HepG2 (cell line): ENCODE results near the gene CEBPG. TPM values are rescaled to one million over a fixed set of nuclear protein-coding genes. Genes with fewer than 3 reads are reported as not detected.

ENCODE experiments used
- ATAC-seq: fragments of 200-7000 bp; cut with Tn5 transposase; 3 replicates; pipeline ENCODE4 v1.9.1; 2020; ENCODE audit warnings: mild to moderate bottlenecking, moderate library complexity
- BruUV-seq: library from RNA; stranded (reverse); fragments of 400-500 nt; replicated peaks from 2 replicates; lab custom pipeline; 2021; lab: Mats Ljungman, UMichigan
- CTCF ChIA-PET: fragments of 300-600 bp; formaldehyde crosslinking; extraction: SDS; loops from one replicate; lab custom pipeline; 2021; ENCODE audit warnings: low total read pairs, inconsistent platforms, low intra/inter-chr PET ratio; lab: Yijun Ruan, JAX
- POLR2A ChIA-PET: fragments of 350-600 bp; sonication (Branson Sonifier 250); formaldehyde crosslinking; loops from one replicate; lab custom pipeline; 2020; ENCODE audit warnings: antibody characterized with exemption, inconsistent platforms; lab: Yijun Ruan, JAX
- DNase-seq: peaks from one replicate; pipeline ENCODE4 v3.0.0-alpha.2; 2015; ENCODE audit warnings: low spot score
- FAIRE-seq: peaks from 3 replicates; lab custom pipeline; 2011; peaks lifted over from hg19 to GRCh38; lab: Jason Lieb, UNC
- H2AFZ ChIP-seq: one replicate; pipeline ENCODE4 v1.6.1; 2011; ENCODE audit warnings: low read length, inconsistent platforms
- H3K27ac ChIP-seq: fragments of 300-600 bp; 3 replicates; pipeline ENCODE4 v1.8.0; 2011; ENCODE audit warnings: mixed run types, mild to moderate bottlenecking, mixed read lengths, low read length, inconsistent platforms; ENCODE audit not compliant: insufficient read depth; ENCODE audit errors: extremely low read length
- H3K27me3 ChIP-seq, 2 experiments: fragments of 200-600 bp in 1 of 2; 2 replicates in 1 of 2; 3 replicates in 1 of 2; pipeline versions ENCODE4 v1.6.0 to v1.8.0; 2011; ENCODE audit warnings: low read length in 2 of 2, mild to moderate bottlenecking in 2 of 2, moderate library complexity in 2 of 2, inconsistent platforms in 1 of 2; ENCODE audit not compliant: insufficient read depth in 2 of 2, control insufficient read depth in 1 of 2
- H3K36me3 ChIP-seq, 2 experiments: fragments of 200-600 bp in 1 of 2; replicated peaks in 1 of 2; 2 replicates in 1 of 2; 3 replicates in 1 of 2; pipeline versions ENCODE4 v1.5.1 to v1.8.0; 2011; ENCODE audit warnings: low read length in 2 of 2, inconsistent platforms in 1 of 2; ENCODE audit not compliant: insufficient read depth in 2 of 2, control insufficient read depth in 1 of 2
- H3K4me1 ChIP-seq: 2 replicates; pipeline ENCODE4 v1.5.1; 2012; ENCODE audit warnings: low read length, inconsistent platforms; ENCODE audit not compliant: insufficient read depth
- H3K4me2 ChIP-seq: 2 replicates; pipeline ENCODE4 v1.6.0; 2011; ENCODE audit warnings: low read depth, low read length, inconsistent platforms
- H3K4me3 ChIP-seq, 3 experiments: fragments of 200-600 bp in 1 of 3; sonication (generic), shearing (Covaris generic) in 1 of 3; replicated peaks in 1 of 3; 2 replicates each; pipeline ENCODE4 v1.5.1; 2011 to 2016; ENCODE audit warnings: low read length in 3 of 3, inconsistent platforms in 2 of 3, low read depth in 2 of 3, mild to moderate bottlenecking in 2 of 3, control low read depth in 1 of 3, mixed read lengths in 1 of 3; ENCODE audit not compliant: insufficient read depth in 1 of 3
- H3K79me2 ChIP-seq: one replicate; pipeline ENCODE4 v1.6.1; 2011; ENCODE audit warnings: low read length, inconsistent platforms; ENCODE audit not compliant: insufficient read depth
- H3K9ac ChIP-seq: 2 replicates; pipeline ENCODE4 v1.6.0; 2011; ENCODE audit warnings: mild to moderate bottlenecking, low read depth, low read length, inconsistent platforms; ENCODE audit not compliant: insufficient read depth
- H3K9me3 ChIP-seq: 2 replicates; pipeline ENCODE4 v1.5.1; 2012; ENCODE audit warnings: mild to moderate bottlenecking, low read length
- H4K20me1 ChIP-seq: 2 replicates; pipeline ENCODE4 v1.6.0; 2011; ENCODE audit warnings: inconsistent platforms, mild to moderate bottlenecking, low read length, moderate library complexity; ENCODE audit not compliant: insufficient read depth
- GATAD1 ChIP-seq: IDR thresholded peaks from 2 replicates; pipeline ENCODE4 v1.6.1; 2016; ENCODE audit warnings: missing genetic modification reagents, missing compliant biosample characterization
- GATAD2A ChIP-seq: IDR thresholded peaks from 2 replicates; pipeline ENCODE4 v1.6.1; 2016
- GLMP ChIP-seq: sonication (generic); formaldehyde crosslinking; IDR thresholded peaks from 2 replicates; pipeline ENCODE4 v1.9.0; 2021; ENCODE audit warnings: missing genetic modification reagents, mild to moderate bottlenecking, borderline replicate concordance
- GTF3A ChIP-seq: sonication (generic); formaldehyde crosslinking; conservative IDR thresholded peaks from 2 replicates; pipeline ENCODE4 v1.4.0; 2020; ENCODE audit warnings: mild to moderate bottlenecking, missing genetic modification reagents
- HNF4G ChIP-seq, 2 experiments: sonication (generic) in 1 of 2; formaldehyde crosslinking in 1 of 2; IDR thresholded peaks; 2 replicates each; pipeline versions ENCODE4 v1.4.0 to v1.6.1; 2011 to 2020; ENCODE audit warnings: borderline replicate concordance in 2 of 2, low read depth in 2 of 2, mild to moderate bottlenecking in 2 of 2, low read length in 1 of 2, missing genetic modification reagents in 1 of 2, moderate library complexity in 1 of 2
- MAFG ChIP-seq: sonication (generic); formaldehyde crosslinking; IDR thresholded peaks from 2 replicates; pipeline ENCODE4 v1.5.1; 2020; ENCODE audit warnings: mild to moderate bottlenecking, missing genetic modification reagents
- PHF21A ChIP-seq: sonication (generic); formaldehyde crosslinking; IDR thresholded peaks from 2 replicates; pipeline ENCODE4 v1.5.0; 2020; ENCODE audit warnings: mild to moderate bottlenecking, missing genetic modification reagents
- RAD21 ChIP-seq: fragments of 450-650 bp; formaldehyde crosslinking; IDR thresholded peaks from 2 replicates; pipeline ENCODE4 v1.5.0; 2020; ENCODE audit warnings: mild to moderate bottlenecking
- SETDB1 ChIP-seq: sonication (generic); formaldehyde crosslinking; IDR thresholded peaks from 2 replicates; pipeline ENCODE4 v1.5.1; 2020; ENCODE audit warnings: missing genetic modification reagents, mild to moderate bottlenecking, borderline replicate concordance
- SIN3B ChIP-seq: fragments of 150-350 bp; IDR thresholded peaks from 2 replicates; pipeline ENCODE4 v1.6.1; 2014; ENCODE audit warnings: low read length
- SOX6 ChIP-seq, 2 experiments: fragments of 450-650 bp in 1 of 2; sonication (generic) in 1 of 2; formaldehyde crosslinking in 1 of 2; IDR thresholded peaks; 2 replicates each; pipeline versions ENCODE4 v1.4.0 to v1.6.1; 2017 to 2020; ENCODE audit warnings: antibody characterized with exemption in 1 of 2, mild to moderate bottlenecking in 1 of 2, missing genetic modification reagents in 1 of 2
- ZBTB3 ChIP-seq: sonication (generic); formaldehyde crosslinking; IDR thresholded peaks from 2 replicates; pipeline ENCODE4 v1.4.0; 2020; ENCODE audit warnings: low read depth, mild to moderate bottlenecking, moderate library complexity, missing genetic modification reagents, borderline replicate concordance
- ZBTB8A ChIP-seq: sonication (generic); formaldehyde crosslinking; IDR thresholded peaks from 2 replicates; pipeline ENCODE4 v1.4.0; 2020; ENCODE audit warnings: mild to moderate bottlenecking, low read depth, missing genetic modification reagents, borderline replicate concordance
- ZNF121 ChIP-seq: sonication (generic); formaldehyde crosslinking; IDR thresholded peaks from 2 replicates; pipeline ENCODE4 v1.5.0; 2020; ENCODE audit warnings: mild to moderate bottlenecking, missing genetic modification reagents
- ZNF280D ChIP-seq: sonication (generic); formaldehyde crosslinking; IDR thresholded peaks from 2 replicates; pipeline ENCODE4 v1.5.1; 2020; ENCODE audit warnings: mild to moderate bottlenecking, missing genetic modification reagents
- ZNF737 ChIP-seq: sonication (generic); formaldehyde crosslinking; IDR thresholded peaks from 2 replicates; pipeline ENCODE4 v1.5.0; 2020; ENCODE audit warnings: missing genetic modification reagents, mild to moderate bottlenecking, borderline replicate concordance
- ZNF839 ChIP-seq: sonication (generic); formaldehyde crosslinking; IDR thresholded peaks from 2 replicates; pipeline ENCODE4 v1.4.0; 2020; ENCODE audit warnings: missing genetic modification reagents, mild to moderate bottlenecking, borderline replicate concordance
- ZSCAN25 ChIP-seq: sonication (generic); formaldehyde crosslinking; IDR thresholded peaks from 2 replicates; pipeline ENCODE4 v1.8.0; 2022; ENCODE audit warnings: mild to moderate bottlenecking, missing genetic modification reagents
- WGBS: methylation state at CpG from one replicate; pipeline ENCODE4 v1.1.6; 2017; ENCODE audit warnings: low lambda C conversion rate; 5-methylcytosine and 5-hydroxymethylcytosine counted together
- in situ Hi-C: cut with HindIII; loops from 2 replicates; pipeline ENCODE4 v1.10.0; 2017; ENCODE audit warnings: low pct_unique_long_range_greater_than_20kb; ENCODE audit not compliant: extremely low pct_ligation_motif_present
- intact Hi-C: fragments of 100-400 bp; cut with micrococcal nuclease; formaldehyde crosslinking; loops from one replicate; pipeline ENCODE4 v1.10.0; 2022; ENCODE audit not compliant: unreplicated experiment
- polyA plus RNA-seq, 8 experiments: library from polyadenylated mRNA; depleted of rRNA in 3 of 8; stranded (reverse) in 7 of 8; unstranded in 1 of 8; fragments of >200 nt; fragmentation: Illumina TruSeq in 4 of 8; extraction: Trizol in 4 of 8; gene quantifications; 2 replicates each; pipeline versions ENCODE4 v1.2.1 to v1.2.3, GENCODE V29; 2011 to 2016; ENCODE audit warnings: low read depth in 4 of 8, missing spikeins in 1 of 8, mixed read lengths in 1 of 8; ENCODE audit not compliant: insufficient read depth in 1 of 8
- total RNA-seq, 5 experiments: library from RNA; depleted of rRNA; stranded (reverse); fragments of >200 nt; fragmentation: Illumina TruSeq; extraction: Trizol; gene quantifications; 2 replicates each; pipeline ENCODE4 v1.2.3, GENCODE V29; 2016; ENCODE audit warnings: low read depth in 1 of 5
- TF ChIP-seq, protein P1 (sequence below): sonication (generic); formaldehyde crosslinking; IDR thresholded peaks from 2 replicates; pipeline ENCODE4 v1.4.0; 2020; ENCODE audit warnings: mild to moderate bottlenecking, missing genetic modification reagents

CEBPG gene
- total and polyA plus RNA-seq, 2 of the 13 experiments (the other 11 are each of a cell fraction or from before 2014, with no cell fraction given): 25.7 to 34.3 TPM

- Histone ChIP-seq H3K9ac (no peak overlapping the region), H3K27ac (peak overlapping the region; percentile 64), H3K27me3 (no peaks in the 10 kb centered on the region), H4K20me1 (no peaks in the 10 kb centered on the region), H3K4me1 (peaks cover 40% of the 10 kb centered on the region), H3K9me3 (no peaks in the 10 kb centered on the region), H3K79me2 (no peaks in the 10 kb centered on the region), H3K4me3 (no peak overlapping the region; a peak in 2 of 6 replicates), H3K4me2 (peak overlapping the region; percentile 53), H3K36me3 (no peaks in the 10 kb centered on the region), H2AFZ (no peak overlapping the region)
- BruUV-seq: no TSS peak
- 54% methylated on average over 12 of the region's 12 CpGs for WGBS
- ATAC-seq: peak; percentile 62
- peak; percentile 16 for DNase-seq
- in situ Hi-C loops (no loop called here), intact Hi-C loops (no loop called here)
- ChIA-PET CTCF (no interaction called here), POLR2A (interaction anchor here (0.7 to 3.5 kb wide), 10 partner anchors 16 to 51 kb away, joined by 3 to 50 read pairs (median 12); partner anchors contain the start of genes CEBPA and CEBPG)
- FAIRE-seq: no peak
- peak; percentile 50; the same call in 1 of the 2 replicates for TF ChIP-seq HNF4G (IDR thresholded peaks at IDR 0.05; ENCODE audit: borderline replicate concordance, low read depth, low read length)
- no peak for TF ChIP-seq HNF4G (CRISPR knock-in tag; IDR thresholded peaks at IDR 0.05; ENCODE audit: borderline replicate concordance, low read depth)
- no peak for TF ChIP-seq SOX6 (IDR thresholded peaks at IDR 0.05)
- peak; percentile 67 for TF ChIP-seq SOX6 (CRISPR knock-in tag; IDR thresholded peaks at IDR 0.05)
- TF ChIP-seq GTF3A (CRISPR knock-in tag): no peak
- TF ChIP-seq ZNF280D (CRISPR knock-in tag): 0 out of 2 replicates have a peak, but pooled peaks have one; percentile 36
- no peak for TF ChIP-seq MAFG (CRISPR knock-in tag)
- TF ChIP-seq SETDB1: no peak
- no peak for TF ChIP-seq ZBTB3 (CRISPR knock-in tag)
- no peak for TF ChIP-seq ZSCAN25
- TF ChIP-seq PHF21A: peak; percentile 48; the same call in 1 of the 2 replicates
- TF ChIP-seq ZBTB8A (CRISPR knock-in tag): no peak
- TF ChIP-seq ZNF737 (CRISPR knock-in tag): no peak
- TF ChIP-seq GATAD1 (CRISPR knock-in tag): no peak
- no peak for TF ChIP-seq RAD21
- no peak for TF ChIP-seq ZNF839 (CRISPR knock-in tag)
- TF ChIP-seq ZNF121 (CRISPR knock-in tag): peak; percentile 94
- peak; percentile 45; the same call in 1 of the 2 replicates for TF ChIP-seq GATAD2A
- no peak for TF ChIP-seq SIN3B
- TF ChIP-seq, protein P1, sequence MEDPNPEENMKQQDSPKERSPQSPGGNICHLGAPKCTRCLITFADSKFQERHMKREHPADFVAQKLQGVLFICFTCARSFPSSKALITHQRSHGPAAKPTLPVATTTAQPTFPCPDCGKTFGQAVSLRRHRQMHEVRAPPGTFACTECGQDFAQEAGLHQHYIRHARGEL (CRISPR knock-in tag): no peak
- TF ChIP-seq GLMP (CRISPR knock-in tag): no peak
Observed at GRCh38 chr19:33349319-33350289, 23.9 kb upstream of the CEBPG start.
